Cerebellar cortex (tissue), 1 donor: ENCODE data around the gene RGS11.

Experiments
- DNase-seq: peaks from one replicate; pipeline ENCODE4 v3.0.0-alpha.2; 2015; ENCODE audit warnings: low spot score

Gene RGS11

GRCh38 chr16:296806-297510 lies 21.2 kb upstream of the RGS11 start:
- no peak for DNase-seq

DNA sequence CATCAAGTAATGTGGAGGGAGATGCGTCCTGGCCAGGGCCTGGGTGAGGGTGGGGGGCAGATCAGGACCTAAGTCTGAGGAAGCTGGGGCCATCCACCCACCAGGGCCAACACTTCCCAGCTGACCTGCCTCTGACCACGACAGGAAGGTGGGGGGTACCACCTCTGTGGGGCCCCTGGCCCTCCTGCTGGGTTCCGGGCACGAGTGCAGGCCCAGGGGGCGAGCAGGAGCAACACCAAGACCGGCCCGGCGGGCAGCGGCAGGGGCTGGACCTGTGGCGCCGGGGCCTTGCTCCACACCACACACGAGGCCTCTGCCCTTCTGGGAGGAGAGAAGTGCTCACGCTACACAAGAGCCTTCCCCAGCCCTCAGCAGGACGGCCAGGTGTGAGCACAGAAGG lies 20.5 kb upstream of the RGS11 start:
- no peak for DNase-seq

GRCh38 chr16:293043-293775 lies 17.5 kb upstream of the RGS11 start:
- no peak for DNase-seq

DNA sequence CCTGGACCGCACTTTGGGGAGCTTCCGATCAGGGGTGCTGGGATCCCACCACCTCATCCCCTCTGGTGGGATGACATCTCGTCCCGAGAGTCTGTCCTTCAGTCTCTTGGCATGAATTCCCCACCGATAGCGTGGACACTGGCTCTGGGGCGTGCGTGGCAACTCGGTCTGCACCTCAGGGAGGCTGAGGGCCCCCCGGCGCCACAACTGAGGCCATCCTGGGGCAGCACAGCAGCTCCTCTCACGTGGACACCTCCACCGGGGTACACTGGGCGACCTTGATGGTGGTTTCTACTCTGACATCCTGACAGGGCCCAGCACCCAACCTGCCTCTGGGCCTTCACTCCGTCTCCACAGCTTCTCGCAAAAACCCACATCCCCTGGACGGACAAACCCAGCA lies 15.8 kb upstream of the RGS11 start:
- DNase-seq = no peak

- DNase-seq = no peak
Observed at GRCh38 chr16:290681-291405, 15.1 kb upstream of the RGS11 start.

DNA sequence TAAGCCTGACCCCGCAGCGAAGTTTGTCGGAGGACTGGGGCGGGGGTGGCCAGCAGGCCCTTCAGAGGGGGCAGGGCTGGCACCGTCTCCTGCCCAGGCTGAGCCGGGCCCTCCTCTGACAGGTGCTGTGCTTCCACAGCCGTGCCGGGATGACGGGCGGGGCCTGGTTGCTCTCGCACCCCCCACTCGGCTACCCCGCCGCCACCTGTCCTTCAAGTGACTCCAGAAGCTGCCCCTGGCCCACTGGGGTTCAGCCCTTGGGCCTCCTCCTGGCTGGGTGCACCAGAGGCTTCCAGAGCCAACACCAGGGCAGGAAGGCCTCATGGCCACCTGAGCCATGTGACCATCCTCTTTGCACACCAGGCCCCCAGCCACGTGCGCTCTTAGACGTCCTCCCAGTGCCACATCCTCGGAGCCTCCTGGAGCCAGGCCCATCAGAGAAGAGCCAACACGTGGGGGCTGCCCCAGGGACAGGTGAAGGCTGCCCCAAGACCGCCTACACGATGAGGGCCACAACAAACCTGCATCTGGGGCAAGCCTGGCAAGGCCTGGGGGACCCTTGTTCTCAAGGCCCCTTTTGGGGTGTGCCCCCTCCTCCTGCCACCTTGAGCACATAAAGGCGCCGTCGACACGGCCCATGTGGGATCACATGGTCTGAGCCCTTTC lies 14.4 kb upstream of the RGS11 start:
- no peak for DNase-seq

- no peak for DNase-seq
Observed at GRCh38 chr16:289395-289997, 13.8 kb upstream of the RGS11 start.

GRCh38 chr16:287981-288920 lies 12.5 kb upstream of the RGS11 start:
- no peak for DNase-seq

- DNase-seq = peak; percentile 41
Observed at GRCh38 chr16:287298-287811, 11.6 kb upstream of the RGS11 start.

DNA sequence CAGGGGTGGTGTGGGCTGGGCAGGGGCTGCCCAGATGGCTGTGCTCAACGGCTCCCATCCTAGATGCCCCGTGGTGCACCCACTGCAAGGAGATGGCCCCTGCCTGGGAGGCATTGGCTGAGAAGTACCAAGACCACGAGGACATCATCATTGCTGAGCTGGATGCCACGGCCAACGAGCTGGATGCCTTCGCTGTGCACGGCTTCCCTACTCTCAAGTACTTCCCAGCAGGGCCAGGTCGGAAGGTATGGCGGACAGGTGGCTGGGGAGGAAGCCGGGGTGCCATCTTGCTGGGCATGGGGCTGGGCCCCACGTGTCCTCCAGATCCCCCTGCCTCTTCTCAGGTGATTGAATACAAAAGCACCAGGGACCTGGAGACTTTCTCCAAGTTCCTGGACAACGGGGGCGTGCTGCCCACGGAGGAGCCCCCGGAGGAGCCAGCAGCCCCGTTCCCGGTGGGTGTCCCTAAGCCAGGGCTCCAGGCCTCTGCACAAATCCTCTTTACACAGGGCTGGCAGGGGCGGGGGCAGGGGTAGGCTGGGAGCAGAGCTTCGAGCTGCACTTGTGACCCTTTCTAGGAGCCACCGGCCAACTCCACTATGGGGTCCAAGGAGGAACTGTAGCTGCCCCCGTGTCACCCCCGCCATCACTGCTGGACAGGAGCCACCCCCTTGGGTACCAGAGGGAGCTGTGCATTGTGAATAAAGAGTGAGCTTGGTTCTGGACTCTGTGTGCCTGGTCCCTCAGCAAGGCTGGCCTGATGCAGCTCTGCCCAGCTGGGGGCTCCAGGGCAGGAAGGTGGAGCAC lies 10.9 kb upstream of the RGS11 start:
- no peak for DNase-seq

DNA sequence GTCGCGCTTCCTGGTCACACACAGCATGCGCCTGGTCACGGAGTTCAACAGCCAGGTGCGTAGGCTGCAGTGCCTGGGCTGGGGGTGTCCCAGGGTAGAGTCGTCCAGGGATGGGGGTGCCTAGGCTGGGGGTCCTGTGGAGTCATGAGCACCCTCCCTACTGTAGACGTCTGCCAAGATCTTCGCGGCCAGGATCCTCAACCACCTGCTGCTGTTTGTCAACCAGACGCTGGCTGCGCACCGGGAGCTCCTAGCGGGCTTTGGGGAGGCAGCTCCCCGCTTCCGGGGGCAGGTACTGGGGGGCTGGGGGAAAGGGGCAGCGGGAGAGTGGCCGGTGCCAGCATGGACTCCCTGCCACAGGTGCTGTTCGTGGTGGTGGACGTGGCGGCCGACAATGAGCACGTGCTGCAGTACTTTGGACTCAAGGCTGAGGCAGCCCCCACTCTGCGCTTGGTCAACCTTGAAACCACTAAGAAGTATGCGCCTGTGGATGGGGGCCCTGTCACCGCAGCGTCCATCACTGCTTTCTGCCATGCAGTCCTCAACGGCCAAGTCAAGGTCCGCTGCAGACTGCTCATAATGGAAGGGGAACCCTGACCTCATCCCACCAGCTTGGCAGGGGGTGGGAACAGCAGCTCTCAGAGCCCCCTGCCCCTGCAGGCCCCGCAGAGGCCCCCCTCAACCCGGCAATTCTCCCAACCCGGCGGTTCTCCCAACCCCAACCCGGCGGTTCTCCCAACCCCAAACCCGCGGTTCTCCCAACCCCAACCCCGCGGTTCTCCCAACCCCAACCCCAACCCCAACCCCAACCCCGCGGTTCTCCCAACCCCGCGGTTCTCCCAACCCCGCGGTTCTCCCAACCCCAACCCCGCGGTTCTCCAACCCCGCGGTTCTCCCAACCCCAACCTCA lies 9.7 kb upstream of the RGS11 start:
- no peak for DNase-seq

- no peak for DNase-seq
Observed at GRCh38 chr16:284204-285120, 8.7 kb upstream of the RGS11 start.

DNA sequence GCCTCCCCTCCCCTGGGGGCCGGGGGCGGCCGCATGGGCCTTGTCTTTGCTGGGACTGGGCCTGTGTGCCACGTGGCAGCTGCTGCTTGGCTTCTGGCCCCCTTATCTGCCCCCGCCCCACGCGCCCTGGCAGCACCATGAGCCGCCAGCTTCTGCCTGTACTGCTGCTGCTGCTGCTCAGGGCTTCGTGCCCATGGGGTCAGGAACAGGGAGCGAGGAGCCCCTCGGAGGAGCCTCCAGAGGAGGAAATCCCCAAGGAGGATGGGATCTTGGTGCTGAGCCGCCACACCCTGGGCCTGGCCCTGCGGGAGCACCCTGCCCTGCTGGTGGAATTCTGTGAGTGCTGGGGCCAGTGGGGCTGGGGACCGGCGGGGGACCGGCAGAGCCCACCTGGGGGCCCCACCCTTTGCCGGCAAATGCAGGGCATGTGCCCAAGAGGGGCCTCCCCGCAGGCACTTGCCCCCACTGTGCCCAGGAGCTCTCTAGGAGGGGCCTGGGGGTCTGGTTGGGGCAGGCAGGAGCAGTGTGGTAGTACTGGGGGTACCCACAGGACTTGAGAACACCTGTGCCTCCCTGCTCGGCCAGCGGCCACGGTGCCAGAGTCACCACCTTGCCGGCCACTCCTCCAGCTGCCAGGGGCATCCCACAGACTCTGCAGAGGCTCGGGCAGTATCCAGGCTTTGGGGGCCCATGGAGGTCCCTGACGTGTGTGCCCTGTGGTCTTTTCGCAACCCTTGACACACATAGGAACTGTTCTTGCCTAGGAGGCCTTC lies 7.5 kb upstream of the RGS11 start, which contains the start of gene PDIA2:
TSS of gene PDIA2 (plus strand) at position 132 of the 773 bp plus-strand sequence. CDS start at position 138, 6 bp downstream.
- DNase-seq = no peak

- DNase-seq = no peak
Observed at GRCh38 chr16:282491-282890, 6.7 kb upstream of the RGS11 start.

- DNase-seq = peak; percentile 33
Observed at GRCh38 chr16:281660-282255, 6.0 kb upstream of the RGS11 start.

- DNase-seq = no peak
Observed at GRCh38 chr16:280991-281659, 5.4 kb upstream of the RGS11 start.
